GM21825 (cell line): ENCODE results near the gene IQSEC3.
"Not testable (repeated sequence)": the region's sequence is repeated elsewhere in the genome, so short reads cannot be mapped to it uniquely, and the experiment has no call there.

Source experiments
- ATAC-seq: cut with Tn5 transposase; IDR thresholded peaks from one replicate; pipeline ENCODE4 v1.9.1; 2021; ENCODE audit warnings: mild to moderate bottlenecking, moderate library complexity; ENCODE audit not compliant: unreplicated experiment

IQSEC3 gene

DNA sequence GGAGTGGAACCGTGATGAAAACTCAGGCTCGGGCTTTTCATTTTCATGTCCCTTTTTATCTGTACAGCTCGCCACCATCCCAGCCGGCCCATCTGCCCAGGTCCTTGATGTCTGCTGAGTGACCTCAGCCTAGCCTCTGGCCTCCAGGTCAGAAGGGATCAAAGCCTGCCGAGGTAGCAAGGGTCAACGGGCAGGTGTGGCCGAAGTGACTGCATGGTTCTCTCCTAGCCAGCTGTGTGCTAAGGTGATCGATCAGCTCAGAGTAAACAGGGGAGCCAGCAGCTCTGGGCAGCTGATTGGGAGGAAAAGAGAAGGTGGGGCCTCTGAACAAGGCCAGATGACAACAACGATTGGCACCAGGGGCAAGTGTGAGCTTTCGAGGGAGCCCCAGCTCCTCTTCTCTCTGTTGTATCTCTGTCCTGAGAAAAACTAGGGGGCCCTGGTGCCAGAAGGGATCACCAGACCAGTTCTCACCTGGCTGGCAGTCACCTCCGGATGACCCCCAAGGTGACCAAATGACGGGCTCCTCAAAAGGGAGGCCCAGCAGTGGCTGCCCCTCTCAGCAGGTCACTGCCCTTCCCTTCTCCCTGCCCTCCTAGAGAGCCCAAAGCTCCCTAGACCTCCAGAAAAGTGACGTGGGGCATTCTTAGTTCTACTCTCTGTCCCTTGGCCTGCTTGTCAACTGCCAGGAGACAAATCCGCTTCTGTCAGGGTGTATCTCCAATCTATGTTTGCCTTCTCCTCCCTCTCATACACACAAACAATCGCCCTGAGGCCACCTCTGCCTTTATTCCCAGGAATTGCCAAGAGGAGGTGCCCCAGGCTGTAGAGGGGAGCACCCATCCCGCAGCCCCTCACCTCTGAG lies 143.9 kb downstream of the IQSEC3 start:
- no peak for ATAC-seq

- ATAC-seq = no peak
These were observed 144.5 kb downstream of the IQSEC3 start for GRCh38 chr12:211142-211465.

DNA sequence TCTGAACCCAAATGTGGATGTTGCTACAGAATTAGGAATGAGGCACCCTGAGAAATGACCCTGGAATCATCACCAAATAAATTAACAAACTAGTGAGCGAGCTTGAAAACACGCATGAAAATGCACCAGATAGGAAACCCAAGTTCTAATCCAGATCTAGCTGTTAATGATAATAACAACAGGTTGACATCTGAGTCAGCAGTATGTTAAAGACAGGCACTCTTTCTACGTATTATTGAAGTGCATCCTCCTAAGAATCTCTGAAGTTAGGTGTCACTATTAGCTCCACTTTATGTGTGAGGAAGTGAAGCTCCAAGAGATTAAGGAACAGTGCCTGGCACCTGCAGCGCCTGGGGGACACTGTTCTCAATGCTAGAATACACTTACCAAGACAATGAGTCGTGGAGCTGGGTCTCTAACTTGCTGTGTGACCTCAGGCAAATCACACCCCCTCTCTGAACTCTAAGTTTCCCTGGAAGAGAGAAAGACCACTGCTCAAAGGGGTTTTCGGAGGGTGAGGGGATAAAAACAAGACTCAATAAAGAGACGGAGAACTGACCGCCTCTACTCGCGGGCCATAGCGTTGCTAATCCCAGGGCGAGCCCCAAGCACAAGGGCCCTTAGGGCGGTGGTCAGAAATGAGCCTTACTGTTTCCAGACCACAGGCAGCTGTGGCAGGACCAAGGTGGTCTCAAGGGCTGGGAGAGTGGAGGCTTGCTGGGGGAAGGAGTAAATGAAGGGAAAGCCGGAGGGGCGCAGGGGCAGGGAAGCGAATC lies 145.3 kb downstream of the IQSEC3 start:
- no peak for ATAC-seq

DNA sequence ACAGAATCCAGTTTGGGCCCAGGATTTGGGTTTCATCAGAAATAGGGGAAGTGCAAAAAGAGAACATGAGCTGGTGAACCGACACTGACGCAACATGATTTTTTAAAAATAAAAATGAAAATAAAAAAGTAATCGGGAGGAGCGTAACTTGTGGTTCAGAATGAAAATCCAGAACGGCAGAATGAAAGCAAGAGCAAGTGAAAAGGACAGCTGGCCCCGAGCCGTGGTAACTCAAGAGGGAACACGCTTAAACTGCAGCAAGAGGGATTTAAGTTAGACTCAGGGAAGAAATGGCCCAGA lies 145.8 kb downstream of the IQSEC3 start:
- no peak for ATAC-seq

DNA sequence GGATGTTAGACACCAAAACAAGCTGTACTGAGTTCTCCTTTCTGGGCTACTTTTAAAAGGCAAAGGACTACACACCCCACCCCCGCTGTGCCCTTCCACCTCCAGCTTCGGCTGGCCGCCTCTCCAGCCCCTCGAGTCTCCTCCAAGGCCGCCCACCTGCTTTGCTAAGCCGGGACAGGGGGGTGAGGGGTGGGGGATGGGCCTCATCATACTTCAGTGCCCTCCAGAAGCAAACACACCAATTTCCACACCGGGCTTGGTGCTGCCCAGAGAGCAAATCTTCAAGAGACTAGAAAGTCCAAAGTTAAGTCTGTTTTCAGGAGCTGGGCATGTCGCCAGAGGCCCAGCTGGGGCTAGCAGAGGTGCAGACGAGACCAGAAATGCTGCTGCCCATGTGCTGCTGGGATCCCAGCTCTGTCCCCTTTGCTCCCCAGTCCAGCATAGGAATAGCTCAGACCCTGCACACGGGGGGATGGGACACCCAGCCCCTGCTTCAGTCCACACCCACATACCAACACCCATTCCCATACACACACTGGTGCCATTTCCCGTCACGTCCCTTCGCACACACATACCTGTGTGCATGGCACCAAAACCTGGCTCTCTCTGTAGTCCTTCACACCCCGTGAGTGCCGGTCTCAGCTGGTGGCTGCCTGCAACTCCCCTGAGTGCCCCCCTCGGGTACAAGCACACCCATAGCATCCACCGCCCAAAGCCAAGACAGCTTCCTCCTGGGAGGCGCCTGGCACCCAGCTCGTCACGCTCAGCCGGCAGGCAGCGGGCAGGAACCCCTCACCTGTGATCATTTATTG lies 146.4 kb downstream of the IQSEC3 start:
- ATAC-seq = no peak

DNA sequence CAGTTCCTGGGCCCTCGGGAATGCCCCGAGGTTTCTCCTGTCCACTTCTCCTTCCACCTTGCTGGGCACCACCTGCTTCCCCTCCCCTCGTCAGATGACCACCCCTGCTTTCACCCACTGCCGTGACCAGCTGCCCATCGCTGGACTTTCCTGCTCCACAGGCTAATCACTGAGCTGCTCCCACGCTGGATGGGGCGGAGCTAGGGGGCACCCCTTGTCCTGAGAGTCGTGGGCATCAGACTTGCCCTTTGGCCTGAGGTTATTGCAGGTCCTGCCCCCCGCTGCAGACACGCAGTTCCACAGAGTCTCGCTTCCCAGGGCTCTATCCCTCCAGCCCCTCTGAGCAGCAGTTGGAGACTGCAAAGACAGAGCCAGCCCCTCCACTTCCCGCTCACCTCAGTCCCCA lies 147.0 kb downstream of the IQSEC3 start:
- ATAC-seq = no peak

DNA sequence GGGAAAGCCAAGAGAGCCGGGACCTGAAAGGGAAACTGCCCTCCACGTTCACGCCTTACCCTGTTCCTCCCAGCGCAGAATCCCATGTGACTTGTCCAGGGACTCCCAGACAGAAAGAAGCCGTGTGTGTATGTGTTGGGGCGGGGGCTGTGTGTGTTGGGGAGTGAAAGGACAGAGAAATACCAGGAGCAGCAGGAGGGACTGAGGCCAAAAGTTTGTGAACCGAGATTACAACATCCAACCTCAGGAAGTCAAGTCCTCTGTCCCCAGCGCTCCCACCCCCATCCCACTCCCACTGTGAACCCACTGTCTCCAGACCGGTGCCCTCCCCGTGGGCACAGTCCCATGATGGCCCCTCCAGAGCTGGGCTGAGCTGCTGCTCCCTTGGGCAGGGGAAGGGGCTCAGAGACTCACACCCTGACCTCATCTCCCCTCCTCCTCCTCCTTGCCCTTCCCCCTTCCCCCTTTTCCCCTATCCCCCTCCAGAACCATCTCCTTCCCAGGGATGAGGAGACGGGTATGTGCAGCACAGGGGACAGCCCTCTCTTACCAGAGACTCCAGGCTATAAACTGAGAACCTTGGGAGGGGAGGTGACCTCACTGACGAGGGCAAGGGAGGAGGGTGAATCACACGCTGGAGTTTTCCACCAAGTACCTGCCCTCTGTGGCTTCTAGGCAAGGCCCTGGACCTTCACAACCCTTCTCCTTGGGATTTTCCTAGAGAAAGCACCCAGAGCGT lies 147.6 kb downstream of the IQSEC3 start, which contains the start of gene SLC6A12:
Gene SLC6A12 (minus strand): TSS at position 155 of the 739 bp plus-strand sequence. CDS start 4,171 bp downstream, outside the sequence.
- no peak for ATAC-seq

DNA sequence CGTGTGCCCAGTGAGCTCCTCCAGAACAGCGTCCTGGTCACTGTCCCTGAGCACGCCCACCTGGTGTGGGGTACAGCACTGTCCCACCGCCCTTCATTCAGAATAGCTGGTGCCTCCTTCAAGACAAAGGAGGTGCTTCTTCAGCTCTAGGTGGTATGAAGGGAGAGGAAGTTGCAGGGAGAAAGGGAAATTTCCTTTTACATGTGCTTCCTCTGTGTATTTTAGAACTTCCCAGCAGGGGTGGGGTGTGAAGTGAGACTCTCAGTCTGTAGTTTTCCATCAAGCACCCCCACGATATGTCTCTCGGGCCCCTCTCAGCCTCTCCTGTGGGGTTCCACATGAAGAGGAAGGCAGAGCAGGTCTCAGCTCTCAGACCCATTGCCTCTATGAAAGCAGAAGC lies 148.5 kb downstream of the IQSEC3 start:
- no peak for ATAC-seq

DNA sequence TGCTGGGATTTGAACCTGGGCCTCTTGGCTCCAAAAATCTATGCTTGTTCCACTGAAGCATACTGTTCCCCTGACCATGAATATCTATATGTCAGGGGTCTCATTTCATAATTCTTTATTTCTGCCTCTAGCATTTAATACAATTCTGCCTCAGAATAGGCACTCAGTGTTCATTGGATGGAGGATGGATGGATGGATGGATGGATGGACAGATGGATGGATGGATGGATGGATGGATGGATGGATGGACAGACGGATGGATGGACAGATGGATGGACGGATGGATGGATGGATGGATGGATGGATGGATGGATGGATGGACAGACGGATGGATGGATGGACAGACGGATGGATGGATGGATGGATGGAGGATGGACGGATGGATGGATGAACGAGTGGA lies 150.5 kb downstream of the IQSEC3 start:
- ATAC-seq = not testable (repeated sequence)

- ATAC-seq = no peak
These were observed 151.7 kb downstream of the IQSEC3 start for GRCh38 chr12:218221-218620.

GRCh38 chr12:218728-219590 lies 152.4 kb downstream of the IQSEC3 start:
- ATAC-seq = no peak

DNA sequence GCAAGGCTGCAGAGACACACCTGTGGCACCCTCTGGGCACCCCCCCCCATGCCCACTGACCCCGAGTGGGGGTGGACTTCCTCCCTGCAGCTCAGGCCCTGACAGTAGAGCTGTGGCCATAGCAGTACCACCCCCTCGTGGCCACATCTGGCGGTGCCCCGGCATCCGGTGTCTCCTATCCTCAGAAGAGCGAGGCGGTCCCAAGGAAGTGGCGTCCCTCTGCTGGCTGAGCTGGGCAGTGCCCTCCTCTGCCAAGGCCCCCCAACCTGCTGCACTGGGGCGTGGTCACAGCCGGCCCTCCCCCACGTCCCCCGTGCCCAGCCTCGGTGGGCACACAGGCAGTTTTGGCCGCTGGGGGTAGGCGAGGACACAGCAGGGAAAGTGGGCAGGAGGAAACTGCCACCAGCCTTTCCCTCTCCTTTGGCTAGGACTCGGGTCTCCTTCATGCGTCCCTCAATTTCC lies 153.4 kb downstream of the IQSEC3 start:
- peak; percentile 60 for ATAC-seq

DNA sequence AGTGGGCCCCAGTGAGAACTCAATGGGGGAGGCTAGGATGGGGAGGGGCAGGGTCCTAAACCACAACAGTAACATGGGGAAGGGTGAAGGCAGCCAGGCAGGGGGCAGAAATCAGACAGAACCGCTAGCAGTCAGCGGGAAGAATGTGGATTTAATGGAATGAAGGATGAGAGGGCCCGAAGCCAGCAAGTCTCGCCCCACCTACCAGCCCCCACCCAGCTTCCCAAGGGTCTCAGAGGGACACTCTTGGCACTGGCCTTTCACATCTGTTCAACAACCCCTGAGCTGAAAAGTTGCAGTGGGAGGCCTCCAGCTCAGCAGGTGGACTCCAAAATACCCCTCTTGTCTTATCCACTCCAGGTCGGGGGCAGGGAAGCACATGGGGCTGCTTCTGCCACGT lies 153.9 kb downstream of the IQSEC3 start:
- ATAC-seq = no peak

DNA sequence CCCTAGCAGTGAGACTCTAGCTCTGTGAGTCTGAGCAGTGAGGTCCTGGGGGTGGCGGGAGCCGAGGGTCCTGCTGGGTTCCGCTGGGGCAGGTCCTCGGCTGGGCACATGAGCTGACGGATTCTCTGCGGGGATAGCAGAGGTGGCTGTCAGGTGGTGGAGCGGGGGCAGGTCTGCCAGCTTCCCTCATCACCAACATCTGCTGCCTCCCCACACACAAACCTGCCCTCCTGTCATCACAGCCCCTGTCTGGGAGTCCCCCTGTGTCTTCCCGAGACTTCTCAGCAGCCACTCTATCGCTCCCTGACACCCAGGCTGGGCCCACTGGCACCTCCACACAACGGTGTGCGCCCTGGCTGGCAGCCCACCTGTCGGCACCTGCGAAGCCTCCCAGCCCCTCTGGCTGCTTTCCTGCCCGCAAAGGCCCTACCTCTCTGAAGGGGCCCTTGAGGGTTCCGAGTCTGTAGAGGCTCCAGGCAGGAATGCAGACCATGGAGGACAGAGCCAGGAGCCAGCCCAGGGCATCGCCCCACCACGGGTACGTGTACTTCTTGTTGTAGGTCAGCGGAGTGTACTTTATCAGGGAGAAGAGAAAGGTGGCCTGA lies 154.5 kb downstream of the IQSEC3 start:
- no peak for ATAC-seq

DNA sequence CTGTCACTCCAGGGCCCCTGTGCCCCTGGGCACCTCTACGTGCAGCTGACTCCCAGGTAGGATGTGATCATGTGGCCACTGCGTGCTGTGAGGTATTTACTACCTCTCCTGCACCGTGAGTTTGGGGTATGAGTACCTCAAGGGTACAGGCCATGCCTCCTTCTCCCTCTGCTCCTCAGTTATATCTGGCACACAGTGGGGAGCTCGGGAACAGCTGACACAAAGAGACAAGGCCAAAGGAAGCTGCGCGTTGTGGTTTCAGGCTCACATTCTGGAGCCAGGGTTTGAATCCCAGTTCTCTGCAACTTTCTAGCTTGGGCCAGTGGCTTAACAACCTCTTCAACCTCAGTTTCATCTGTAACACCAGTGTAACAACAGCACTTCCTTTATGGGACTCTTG lies 155.2 kb downstream of the IQSEC3 start:
- no peak for ATAC-seq

GRCh38 chr12:223841-224240 lies 157.3 kb downstream of the IQSEC3 start:
- ATAC-seq = no peak

DNA sequence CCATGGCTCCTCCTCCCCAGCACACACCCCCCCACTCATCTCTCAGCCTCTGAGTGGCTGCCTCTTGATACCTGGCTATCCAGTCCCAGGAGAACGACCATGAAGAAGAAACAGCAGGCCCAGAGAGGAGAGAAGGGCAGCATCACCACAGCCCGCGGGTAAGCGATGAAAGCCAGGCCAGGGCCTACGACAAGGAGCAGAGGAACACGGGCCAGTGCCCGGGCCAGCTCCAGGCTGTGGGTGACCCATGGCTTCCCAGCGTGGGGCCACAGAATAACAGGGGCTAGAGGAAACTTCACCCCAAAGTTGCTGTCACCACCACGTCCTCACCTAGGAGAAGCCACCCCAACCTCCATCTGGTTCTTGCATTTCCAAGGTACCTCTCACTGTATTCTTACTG lies 157.8 kb downstream of the IQSEC3 start:
- ATAC-seq = no peak

DNA sequence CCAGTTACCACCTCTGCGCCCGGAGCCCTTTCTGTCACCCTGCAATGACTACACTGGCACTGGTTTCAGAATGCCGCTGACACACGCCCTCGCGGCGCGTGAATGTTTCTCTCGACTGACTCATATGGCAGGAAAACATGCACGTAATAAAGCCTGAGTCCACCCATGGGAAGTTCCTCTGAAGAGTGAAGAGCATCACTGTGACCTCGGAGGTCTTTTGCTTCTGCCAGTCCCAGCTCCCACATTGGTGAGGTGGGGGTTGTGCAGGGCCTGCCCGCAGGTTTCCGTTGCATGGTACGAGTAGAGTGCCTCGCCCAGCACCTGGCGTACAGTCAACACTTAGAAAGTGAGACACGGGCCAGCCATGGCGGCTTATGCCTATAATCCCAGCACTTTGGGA lies 158.4 kb downstream of the IQSEC3 start:
- no peak for ATAC-seq

DNA sequence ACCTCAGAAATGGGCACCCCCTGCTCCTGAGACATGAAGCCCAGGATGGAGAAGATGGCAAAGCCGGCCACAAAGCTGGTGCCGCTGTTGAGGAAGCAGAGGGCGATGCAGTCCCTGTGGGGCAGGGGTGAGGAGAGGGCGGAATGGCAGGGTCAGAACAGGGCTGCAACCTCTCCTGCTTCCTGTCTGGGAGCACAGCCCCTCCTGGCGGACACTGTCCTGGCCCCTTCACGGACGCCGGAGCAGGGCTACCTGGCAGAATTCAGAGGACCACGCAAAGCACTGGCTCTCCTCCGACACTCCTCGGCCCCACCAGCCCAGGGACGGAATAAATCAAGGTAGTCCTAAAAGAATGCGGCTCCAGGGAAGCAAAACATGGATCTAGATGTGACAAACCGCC lies 159.8 kb downstream of the IQSEC3 start:
- ATAC-seq = no peak
